CD4-positive, alpha-beta T cell treated with Interleukin-17A for 1 hour (primary cell): ENCODE results near the gene MTMR2.
A peak's percentile ranks its signal among the peaks of the same experiment; 100 is the strongest.

Experiments
- DNase-seq: peaks from one replicate; pipeline ENCODE4 v3.0.0-alpha.2; 2020

The MTMR2 gene

DNA sequence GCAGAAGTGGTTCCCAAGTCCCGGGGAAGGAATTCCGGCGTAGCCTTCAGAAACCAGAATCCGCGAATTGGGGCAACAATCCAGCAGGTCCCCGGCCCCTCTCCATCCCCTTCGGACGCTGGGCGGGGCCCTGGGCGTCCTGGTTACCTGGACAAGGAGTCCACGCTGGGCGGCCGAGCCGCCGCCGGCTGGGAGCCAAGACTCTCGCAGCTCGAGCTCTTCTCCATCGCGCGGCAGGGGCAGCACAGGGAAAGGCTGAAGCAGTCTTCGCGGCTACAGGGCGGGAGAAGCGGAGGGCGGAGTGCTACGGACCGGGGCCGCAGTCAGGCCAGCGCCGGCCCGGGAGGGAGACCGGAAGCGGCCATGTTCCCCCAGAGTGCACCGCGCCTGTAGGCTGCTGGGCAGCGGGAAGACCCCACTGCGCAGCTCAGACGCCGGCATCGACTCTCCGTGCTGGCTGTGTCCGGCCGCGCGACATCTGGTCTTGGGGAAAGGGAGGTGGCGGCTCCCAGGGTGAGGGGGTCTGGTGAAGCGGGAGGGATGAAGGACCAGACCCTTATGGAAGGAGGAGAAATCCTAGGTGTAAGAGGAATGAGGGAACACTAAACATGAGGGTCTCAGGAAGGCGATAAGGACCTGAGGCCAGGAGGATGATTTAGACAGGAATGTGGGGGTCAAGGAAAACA is at the start of gene MTMR2:
TSS of gene MTMR2 (minus strand) at position 380 of the 686 bp plus-strand sequence. CDS start at position 227, 153 bp downstream.
- DNase-seq = peak; percentile 53

DNA sequence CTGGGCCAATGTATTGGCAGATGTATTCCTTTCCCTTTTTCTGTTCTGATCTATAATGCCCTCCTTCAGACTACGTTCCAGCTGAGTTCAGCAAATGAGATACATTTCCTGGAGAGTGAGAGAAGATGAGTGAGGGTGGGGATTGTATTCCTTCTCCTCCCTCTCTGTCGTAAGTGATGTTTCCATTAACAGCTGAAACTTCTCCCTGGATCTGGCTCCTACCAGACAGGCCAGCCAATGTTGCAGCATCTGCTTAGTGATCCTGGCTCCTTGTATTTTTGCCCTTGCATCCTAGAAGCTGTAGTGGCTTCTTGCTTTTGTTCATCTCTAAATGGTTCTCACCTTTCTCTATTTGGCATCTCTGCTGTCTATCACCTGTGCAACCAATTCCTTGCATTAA is 48.2 kb upstream of the MTMR2 start:
- DNase-seq = no peak

DNA sequence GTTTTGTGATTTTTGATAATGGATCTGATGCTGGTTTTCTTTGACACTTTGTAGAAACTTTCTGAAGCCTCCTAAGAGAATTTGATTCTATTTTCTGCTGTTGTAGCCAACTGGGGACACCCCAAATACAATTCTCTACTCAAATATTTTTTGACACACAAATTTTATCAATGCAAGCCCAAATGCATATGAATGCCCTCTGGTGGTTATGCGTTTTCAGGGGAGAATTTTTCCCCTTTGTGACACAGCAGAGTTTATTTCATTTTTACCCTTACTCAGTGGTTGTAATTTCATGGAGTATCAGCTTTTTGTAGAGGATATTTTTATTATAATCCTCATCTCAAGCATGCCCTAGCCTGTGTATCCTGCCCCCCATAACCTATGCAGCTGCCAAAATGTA is 44.7 kb upstream of the MTMR2 start:
- DNase-seq = no peak

DNA sequence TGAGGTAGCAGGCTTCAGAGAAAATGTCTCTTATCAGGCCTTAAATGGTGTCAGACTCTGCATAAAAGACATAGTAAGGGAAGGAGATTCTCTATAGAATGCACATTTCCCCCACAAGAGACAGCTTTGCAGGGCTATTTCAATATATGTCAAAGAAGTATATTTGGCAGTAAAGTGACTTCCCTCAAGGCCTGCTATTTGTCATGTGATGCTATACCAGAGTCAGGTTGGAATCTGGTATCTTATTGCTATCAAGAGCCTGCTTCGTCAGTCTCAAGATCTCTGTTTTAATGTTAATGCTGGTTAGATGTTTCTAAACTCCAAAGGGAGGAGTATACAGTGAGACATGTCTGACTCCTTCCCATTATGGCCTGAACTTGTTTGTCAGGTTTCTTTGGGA is 40.4 kb upstream of the MTMR2 start:
- DNase-seq = no peak

DNA sequence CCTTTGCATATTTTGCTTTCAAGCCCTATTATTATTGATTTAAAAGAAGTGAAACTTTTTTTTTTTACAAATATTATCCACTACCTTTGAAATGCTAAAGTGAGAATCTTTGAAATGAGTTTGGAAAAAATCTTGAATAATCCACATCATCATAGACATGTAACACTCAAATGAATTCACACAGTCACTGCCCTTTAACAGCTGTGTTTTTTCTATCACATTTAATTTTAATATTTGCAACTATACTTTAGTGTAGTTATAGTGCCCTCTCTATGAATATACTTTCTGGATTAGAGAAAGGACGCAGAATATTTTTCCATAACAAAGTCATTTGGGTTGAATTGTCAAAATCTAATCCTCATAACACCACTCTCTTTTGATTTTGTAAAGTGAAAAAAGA is 37.9 kb upstream of the MTMR2 start:
- DNase-seq = no peak

DNA sequence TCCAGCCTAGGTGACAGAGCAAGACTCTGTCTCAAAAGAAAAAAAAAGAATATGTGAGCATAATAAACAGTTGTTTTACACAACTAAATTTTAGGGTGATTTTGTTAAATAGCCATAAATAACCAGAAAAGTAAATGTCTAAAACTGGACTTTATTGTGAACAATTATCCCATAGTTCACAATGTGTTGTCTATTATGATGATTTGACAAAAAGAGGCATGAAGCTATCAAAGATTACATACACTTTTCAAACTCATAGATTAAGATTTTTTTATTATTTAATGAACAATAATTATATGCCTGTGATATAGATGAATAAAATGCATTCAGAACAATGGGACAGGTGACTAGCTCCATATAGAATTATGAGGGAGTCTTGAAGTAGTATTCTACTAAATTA is 27.0 kb upstream of the MTMR2 start:
- no peak for DNase-seq

DNA sequence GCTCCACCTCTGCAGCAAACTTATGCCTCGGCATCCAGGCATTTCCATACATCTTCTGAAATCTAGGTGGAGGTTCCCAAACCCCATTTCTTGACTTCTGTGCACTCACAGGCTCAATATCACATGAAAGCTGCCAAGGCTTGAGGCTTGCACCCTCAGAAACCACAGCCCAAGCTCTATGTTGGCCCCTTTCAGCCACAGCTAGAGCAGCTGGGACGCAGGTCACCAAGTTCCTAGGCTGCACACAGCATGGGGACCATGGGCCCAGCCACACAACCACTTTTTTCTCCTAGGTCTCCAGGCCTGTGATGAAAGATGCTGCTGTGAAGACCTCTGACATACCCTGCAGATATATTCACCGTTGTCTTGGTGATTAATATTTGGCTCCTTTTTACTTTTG is 24.7 kb upstream of the MTMR2 start:
- no peak for DNase-seq

DNA sequence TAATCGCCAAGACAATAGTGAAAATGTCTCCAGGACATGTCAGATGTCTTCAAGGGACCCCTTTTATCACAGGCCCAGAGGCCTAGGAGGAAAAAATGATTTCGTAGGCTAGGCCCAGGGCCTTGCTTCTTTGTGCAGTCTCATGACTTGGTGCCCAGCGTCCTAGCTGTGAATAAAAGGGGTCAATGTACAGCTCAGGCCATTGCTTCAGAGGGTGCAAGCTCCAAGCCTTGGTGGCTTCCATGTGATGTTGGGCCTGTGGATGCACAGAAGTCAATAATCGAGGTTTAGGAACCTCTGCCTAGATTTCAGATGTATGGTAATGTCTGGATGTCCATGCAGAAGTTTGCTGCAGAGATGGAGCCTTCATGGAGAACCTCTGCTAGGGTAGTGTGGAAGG is 20.7 kb upstream of the MTMR2 start:
- DNase-seq = no peak

DNA sequence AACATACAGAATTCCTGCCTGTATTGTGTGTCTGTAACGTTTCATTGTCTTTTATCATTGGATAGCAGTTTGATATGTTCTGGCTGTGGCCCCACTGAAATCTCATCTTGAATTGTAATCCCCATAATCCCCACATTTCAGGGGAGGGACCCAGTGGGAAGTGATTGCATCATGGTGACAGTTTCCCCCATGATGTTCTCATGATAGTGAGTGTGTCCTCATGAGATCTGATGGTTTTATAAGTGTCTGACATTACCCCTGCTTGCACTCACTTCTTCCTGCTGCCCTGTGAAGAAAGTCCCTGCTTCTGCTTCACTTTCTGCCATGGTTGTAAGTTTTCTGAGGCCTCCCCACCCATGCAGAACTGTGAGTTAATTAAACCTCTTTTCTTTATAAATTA is 19.6 kb upstream of the MTMR2 start:
- DNase-seq = no peak

DNA sequence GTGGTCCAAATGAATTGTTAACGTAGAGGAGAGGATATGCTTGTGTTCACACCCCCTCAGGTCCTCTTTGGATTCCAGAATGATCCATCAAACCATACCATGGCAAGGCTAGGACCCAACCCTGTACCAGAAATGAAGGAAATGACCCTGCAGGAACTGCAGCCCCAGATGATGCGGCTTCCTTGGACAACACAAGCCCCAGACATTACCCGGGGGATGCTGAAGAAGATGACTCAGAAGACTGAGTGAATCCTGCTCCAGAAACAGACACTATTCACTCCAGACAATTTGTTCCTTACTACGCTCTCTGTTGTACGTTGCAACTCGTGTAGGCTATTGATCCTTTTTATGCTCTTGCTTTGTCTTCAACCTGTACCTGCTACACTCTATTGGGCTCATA is 15.2 kb upstream of the MTMR2 start:
- no peak for DNase-seq

DNA sequence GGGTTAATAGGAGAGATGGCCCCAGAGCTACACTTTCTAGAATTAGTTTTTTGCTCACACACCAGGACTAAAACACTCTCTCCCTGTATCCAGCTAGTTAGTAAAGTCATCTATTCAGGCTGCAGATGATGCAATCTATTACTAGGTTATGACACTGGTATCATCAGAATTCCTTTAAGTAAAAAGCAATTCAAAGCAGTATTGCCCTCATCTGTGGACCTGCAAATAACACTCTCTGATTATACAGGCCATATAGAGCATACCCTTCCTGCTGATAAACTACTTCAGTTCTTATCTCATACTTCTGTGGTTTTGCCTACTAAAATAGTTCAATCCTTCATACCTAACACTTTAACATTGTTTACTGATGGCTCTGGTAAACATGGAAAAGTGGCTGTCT is 13.5 kb upstream of the MTMR2 start:
- no peak for DNase-seq

DNA sequence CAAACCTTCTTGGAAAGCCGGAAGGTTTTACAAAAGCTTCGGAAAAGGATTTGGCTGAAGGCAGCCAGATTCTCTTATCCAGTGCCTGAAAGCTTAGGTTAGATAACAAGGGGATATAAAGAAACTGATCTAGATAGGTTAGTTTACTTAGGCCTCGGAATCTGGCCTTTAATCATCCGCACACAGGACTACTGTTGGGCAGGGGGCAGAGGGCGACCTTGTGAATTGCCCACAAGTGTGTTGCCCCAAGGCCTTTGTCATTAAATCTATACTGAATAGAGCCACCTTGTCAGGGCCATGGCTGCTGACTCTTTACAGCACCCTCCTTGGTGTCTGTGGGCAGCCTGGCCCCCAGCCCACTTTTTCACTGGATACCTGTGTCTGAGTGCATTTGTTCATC is 9.7 kb upstream of the MTMR2 start:
- no peak for DNase-seq

DNA sequence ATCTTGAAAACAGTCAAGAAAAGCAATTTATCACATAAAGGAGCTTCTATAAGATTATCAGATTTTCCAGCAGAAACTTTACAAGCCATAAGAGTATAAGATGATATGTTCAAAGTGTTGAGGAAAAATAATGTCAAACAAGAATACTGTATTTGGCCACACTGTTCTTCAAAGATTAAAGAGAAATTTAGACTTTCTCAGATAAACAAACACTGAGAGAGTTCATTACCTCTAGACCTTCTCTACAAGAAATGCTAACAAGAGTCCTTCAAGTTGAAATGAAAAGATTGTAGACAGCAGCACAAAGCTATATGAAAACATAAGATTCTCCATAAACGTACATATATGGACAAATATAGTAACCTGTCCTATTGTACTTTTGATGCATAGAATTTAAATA is 8.0 kb upstream of the MTMR2 start:
- DNase-seq = no peak

DNA sequence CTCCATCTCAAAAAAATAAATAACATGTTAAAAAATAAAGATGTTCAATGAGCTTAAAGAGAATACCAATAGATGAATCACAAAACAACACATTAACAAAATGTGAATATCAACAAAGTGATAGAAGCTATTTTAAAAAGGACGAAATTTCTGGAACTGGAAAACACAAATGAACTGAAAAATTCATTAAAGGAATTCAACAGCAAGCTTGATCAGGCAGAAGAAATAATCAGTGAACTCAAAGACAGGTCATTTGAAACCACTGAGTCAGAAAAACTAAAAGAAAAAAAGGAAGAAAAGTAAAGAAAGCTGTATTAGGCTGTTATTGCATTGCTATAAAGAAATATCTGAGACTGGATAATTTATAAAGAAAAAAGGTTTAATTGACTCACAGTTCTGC is 7.0 kb upstream of the MTMR2 start:
- DNase-seq = no peak

DNA sequence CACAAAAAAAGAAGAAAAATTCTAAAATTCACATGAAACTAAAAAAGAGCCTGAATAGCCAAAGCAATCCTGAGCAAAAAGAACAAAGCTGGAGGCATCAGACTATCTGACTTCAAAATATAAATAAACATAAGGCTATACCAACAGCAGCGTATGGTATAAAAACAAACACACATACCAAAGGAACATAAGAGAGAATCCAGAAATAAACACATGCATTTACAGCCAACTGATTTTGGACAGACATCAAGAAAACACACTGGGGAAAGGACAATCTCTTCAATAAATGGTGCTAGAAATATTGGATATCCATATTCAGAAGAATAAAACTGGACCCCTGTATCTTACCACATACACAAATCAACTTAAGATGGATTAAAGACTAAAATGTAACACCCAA is 2.8 kb upstream of the MTMR2 start:
- DNase-seq = no peak

DNA sequence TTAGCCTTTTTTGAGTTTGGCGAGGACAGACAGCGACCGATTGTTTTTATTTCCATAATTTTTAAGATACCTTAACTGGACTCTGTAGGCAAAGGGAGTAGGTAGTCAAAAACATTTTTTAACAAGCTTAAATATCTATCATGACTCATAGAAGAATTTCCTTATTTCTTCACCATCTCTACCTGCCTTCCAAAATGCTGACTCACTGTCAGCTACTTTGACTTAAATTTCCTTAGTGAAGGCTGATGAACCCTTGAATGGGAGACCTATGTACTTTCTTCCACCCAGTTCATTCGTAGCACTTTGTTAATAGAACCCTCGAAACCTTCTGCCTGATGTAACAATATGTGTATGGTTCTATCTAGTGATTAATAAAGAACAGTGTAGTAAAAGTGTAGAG is 1.1 kb upstream of the MTMR2 start:
- DNase-seq = no peak

DNA sequence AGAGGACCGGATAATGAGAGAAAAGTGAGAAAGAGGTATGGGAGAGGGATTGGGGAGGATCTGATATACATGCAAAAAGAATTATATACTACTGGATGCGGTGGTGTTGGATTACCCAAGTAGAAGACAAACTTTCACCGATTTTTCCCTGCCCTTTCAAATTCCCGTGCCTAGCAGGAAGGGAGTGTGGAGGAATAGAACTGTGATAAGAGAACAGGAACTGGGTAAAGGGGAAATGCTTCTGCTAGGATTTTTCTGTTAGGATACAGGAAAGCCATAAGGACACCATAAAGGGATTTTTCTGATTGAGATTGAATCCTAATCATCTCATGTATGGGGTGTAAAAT is 480 bp upstream of the MTMR2 start:
- DNase-seq = no peak

DNA sequence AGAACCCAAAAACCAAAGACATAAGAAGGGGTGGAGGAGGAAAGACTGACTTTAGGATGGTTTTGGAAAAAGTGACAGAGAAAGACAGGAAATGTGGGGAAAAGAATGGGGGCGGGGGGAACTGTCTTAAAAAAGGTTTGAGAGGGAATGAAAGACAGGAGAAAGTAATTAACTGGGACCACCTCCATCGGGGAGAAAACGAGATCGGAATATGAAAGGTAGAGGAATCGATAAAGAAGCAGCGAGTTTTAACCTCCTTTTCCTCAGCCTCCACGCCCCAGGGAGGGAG is 524 bp downstream of the MTMR2 start:
- peak; percentile 2 for DNase-seq

DNA sequence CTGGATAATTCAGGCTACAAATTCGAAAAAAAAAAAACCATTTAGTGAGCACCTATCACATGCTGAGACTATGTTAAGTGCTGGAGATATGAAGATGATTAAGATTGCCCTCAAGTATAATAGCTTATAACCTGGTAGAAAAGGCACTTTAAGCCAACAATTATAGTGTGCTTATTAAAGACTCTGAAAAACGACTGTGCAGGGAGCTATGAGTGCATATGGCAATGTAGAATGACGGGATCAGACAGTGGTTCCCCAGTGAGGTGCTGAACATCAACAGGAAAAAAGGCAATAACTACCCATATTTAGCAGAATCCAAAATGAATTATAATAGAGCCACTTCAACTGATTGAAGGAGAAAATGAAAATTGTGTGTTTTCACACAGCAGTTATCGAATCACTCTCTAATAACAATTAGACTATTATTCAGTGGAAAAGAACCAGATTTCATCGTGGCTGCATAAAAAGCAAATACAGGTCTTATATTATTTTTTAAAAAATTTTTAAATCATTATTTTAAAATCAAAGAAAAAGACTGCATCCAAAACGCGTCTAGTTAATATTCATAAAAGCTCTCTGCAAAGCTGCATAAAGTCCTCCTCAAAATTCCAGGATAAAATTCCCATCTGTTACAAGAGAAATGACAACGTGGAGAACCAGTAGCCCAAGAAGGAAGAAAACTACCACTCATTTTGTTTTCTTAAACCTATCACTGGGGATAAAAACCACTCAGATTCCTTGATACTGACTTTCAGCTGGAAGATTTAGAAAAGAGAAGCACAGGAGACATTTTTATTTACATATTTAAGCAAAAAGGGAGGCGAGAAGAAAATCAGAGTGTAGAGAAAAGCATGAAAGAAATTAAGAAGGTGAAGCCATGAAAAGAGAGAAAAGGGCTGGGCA is 1.1 kb downstream of the MTMR2 start:
- no peak for DNase-seq

DNA sequence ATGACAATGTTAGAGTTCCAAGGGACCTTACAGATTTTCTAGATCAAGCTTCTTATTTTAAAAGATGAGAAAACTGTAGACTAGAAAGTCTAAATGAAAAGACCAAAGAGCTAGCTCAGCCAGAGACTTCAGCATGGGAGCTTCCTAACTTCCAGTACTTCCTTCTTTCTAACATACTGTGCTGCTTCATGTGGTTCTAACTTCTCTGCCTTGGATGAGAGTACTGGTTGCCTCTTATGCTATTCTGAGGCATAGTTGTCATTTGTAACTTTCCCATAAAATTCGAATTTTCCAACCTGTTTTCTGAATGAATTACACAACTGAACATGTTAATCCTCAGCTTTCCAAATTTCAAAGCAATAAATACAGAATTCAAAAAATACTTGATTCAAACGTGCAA is 1.8 kb downstream of the MTMR2 start:
- DNase-seq = no peak

DNA sequence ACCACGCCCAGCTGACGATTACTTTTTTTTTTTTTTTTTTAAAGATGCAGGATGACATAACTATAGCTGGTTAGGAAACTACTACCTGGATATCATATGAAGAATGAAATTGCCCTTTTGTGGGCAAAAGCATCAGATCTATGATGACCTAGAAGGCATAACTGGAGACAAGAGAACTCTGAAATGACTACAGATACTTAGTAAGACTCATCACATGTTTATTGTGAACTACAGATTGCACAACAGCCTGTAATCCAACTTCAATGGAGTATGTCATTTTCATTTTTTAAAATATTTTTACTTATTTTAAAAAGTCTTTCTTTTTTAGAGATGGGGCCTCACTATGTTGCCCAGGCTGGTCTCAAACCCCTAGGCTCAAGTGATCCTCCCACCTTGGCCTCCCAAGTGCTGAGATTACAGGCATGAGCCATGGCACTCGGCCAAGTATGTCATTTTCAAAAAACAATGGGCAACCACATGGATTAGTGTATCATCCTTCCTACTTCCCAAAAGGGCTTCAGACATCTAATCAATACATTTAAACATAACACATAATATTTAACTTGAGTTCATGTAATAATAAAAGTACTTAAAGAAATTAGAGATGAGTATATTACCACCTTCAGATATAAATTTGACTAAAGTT is 3.3 kb downstream of the MTMR2 start:
- no peak for DNase-seq

DNA sequence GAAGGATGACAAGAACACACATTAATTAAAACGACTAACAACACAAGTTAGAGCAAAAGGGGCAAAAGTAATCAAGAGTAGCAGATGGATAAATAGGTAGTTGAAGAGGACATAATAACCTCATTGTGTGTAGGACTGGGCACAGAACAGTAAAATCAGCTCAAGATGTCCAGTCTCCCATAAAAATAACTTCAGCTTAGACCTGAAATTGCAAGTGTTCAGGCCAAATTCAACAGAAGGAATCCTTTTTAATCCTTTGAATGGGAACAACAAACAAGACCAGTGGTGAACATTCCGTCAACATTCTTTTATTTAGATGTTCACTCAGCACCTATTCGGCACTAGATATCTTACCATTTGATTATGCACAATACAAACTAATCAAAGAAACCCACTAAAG is 4.4 kb downstream of the MTMR2 start:
- no peak for DNase-seq

DNA sequence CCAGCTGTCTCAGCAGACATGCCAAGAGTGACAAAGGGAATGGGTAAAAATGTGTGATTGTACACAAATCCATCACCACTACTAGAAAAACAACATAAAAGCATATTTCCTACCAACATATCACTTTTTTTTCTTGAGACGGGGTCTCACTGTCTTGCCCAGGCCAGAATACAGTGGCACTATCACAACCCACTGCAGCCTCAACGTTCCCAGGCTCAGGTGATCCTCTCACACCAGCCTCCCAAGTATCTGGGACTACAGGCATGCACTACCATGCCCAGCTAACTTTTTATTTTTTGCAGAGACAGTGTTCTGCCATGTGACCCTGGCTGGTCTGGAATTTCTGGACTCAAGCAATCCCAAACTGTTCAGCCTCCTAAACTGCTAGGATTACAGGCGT is 5.2 kb downstream of the MTMR2 start:
- DNase-seq = no peak

DNA sequence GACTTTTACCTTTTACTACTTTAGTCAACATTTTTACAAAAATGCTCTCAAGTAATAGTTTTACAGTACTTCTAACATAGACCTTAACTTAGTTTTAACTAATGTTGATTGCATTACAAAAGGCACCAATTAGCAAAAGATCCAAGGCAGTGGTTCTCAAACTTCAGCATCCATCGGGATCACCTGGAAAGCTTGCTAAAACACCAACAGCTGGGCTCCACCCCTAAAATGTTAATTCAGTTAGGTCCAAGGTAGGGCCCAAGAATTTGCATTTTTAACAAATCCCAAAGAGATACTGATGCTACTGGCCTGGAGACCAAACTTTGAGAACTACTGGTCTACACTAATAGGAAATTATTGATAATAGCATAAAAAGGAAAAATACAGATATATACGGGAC is 5.9 kb downstream of the MTMR2 start:
- no peak for DNase-seq
